Renal cortex interstitium (tissue), 11 donors: ENCODE measurements around the gene TRIM17. TPM values are rescaled to one million over a fixed set of nuclear protein-coding genes. Genes with fewer than 3 reads are reported as not detected.

ENCODE experiments used
- DNase-seq, 11 donors: peaks; one replicate each; pipeline ENCODE4 v3.0.0-alpha.2; 2013; ENCODE audit warnings: low read depth in 9 of 11, low spot score in 4 of 11; ENCODE audit errors: extremely low read depth in 1 of 11
- polyA plus RNA-seq, 3 donors: library from polyadenylated mRNA; unstranded; fragments of 120-200 nt; gene quantifications; one replicate each; pipeline ENCODE4 v1.2.1, GENCODE V29; 2013; ENCODE audit not compliant: insufficient read length in 3 of 3

Gene TRIM17
- polyA plus RNA-seq, 3 donors: 8.6 to 12.3 (median 9.4) TPM

GRCh38 chr1:228407106-228408040 lies 9.3 kb downstream of the TRIM17 start:
- DNase-seq: peak in 2 of 11 donors; percentile 27 to 29

GRCh38 chr1:228405979-228406228 lies 10.8 kb downstream of the TRIM17 start:
- no peak for DNase-seq

- no peak for DNase-seq
Observed at GRCh38 chr1:228405200-228405978, 11.3 kb downstream of the TRIM17 start.

GRCh38 chr1:228404107-228404720 lies 12.4 kb downstream of the TRIM17 start:
- DNase-seq: no peak

- DNase-seq: no peak
Observed at GRCh38 chr1:228403231-228403631, 13.4 kb downstream of the TRIM17 start.

GRCh38 chr1:228402641-228403025 lies 14.0 kb downstream of the TRIM17 start:
- no peak for DNase-seq

- DNase-seq: no peak
Observed at GRCh38 chr1:228401782-228402640, 14.7 kb downstream of the TRIM17 start.

- DNase-seq: no peak
Observed at GRCh38 chr1:228400692-228401454, 15.8 kb downstream of the TRIM17 start.

GRCh38 chr1:228400237-228400651 lies 16.4 kb downstream of the TRIM17 start:
- no peak for DNase-seq

- no peak for DNase-seq
Observed at GRCh38 chr1:228399531-228400236, 17.0 kb downstream of the TRIM17 start.

- no peak for DNase-seq
Observed at GRCh38 chr1:228398741-228399461, 17.8 kb downstream of the TRIM17 start.

- no peak for DNase-seq
Observed at GRCh38 chr1:228397966-228398365, 18.7 kb downstream of the TRIM17 start.

GRCh38 chr1:228396770-228397662 lies 19.6 kb downstream of the TRIM17 start:
- no peak for DNase-seq

GRCh38 chr1:228394571-228395394 lies 21.9 kb downstream of the TRIM17 start:
- no peak for DNase-seq

- no peak for DNase-seq
Observed at GRCh38 chr1:228393811-228394570, 22.7 kb downstream of the TRIM17 start.
